T47D (cell line): ENCODE results near the gene GLRB.
"Not testable (repeated sequence)": the region's sequence is repeated elsewhere in the genome, so short reads cannot be mapped to it uniquely, and the experiment has no call there.

Experiments
- DNase-seq, 2 experiments: peaks; one replicate each; pipeline versions ENCODE4 v3.0.0 to v3.0.0-alpha.2; 2011 to 2012; ENCODE audit warnings: low read depth in 1 of 2, low spot score in 1 of 2
- JUND ChIP-seq: IDR thresholded peaks from 2 replicates; pipeline ENCODE4 v1.6.1; 2012; ENCODE audit warnings: low read depth
- in situ Hi-C: cut with HindIII; loops from 2 replicates; pipeline ENCODE4 v1.10.0; 2016; ENCODE audit warnings: low sequenced_read_pairs, low pct_unique_long_range_greater_than_20kb

GLRB gene

GRCh38 chr4:157165935-157166610, 90.1 kb downstream of the GLRB start:
- in situ Hi-C loops = no loop called here
- no peak for DNase-seq
- TF ChIP-seq JUND = no peak

GRCh38 chr4:157170321-157170720, 94.4 kb downstream of the GLRB start:
- in situ Hi-C loops = no loop called here
- DNase-seq = no peak
- TF ChIP-seq JUND = no peak

- in situ Hi-C loops = no loop called here
- no peak for DNase-seq
- TF ChIP-seq JUND = no peak
These were observed 96.1 kb downstream of the GLRB start for GRCh38 chr4:157172011-157172410.

- in situ Hi-C loops = not testable (repeated sequence)
These were observed 104.3 kb downstream of the GLRB start for GRCh38 chr4:157180268-157180667.

GRCh38 chr4:157184300-157184699, 108.3 kb downstream of the GLRB start:
- no peak for TF ChIP-seq JUND
- DNase-seq = no peak
- in situ Hi-C loops = no loop called here

More at GRCh38 chr4:157180268-157180667, 104.3 kb downstream of the GLRB start:
- not testable (repeated sequence) for DNase-seq

GRCh38 chr4:157185363-157185762, 109.4 kb downstream of the GLRB start:
- in situ Hi-C loops = no loop called here
- no peak for TF ChIP-seq JUND
- DNase-seq = no peak

GRCh38 chr4:157195374-157195773, 119.4 kb downstream of the GLRB start:
- no peak for TF ChIP-seq JUND
- in situ Hi-C loops = no loop called here
- DNase-seq = no peak

- in situ Hi-C loops = no loop called here
- no peak for TF ChIP-seq JUND
- DNase-seq = no peak
These were observed 120.1 kb downstream of the GLRB start for GRCh38 chr4:157196046-157196445.

- in situ Hi-C loops = no loop called here
- TF ChIP-seq JUND = no peak
- no peak for DNase-seq
These were observed 128.8 kb downstream of the GLRB start for GRCh38 chr4:157204634-157205244.

GRCh38 chr4:157217708-157218107, 141.8 kb downstream of the GLRB start:
- peak in 1 of 2 experiments; percentile 44 for DNase-seq
- no peak for TF ChIP-seq JUND

GRCh38 chr4:157219711-157220370, 143.9 kb downstream of the GLRB start:
- in situ Hi-C loops = no loop called here
- no peak for DNase-seq
- no peak for TF ChIP-seq JUND

More at GRCh38 chr4:157217708-157218107, 141.8 kb downstream of the GLRB start:
- in situ Hi-C loops = no loop called here

GRCh38 chr4:157220371-157220881, 144.5 kb downstream of the GLRB start, which contains the start of gene GRIA2:
Gene GRIA2, plus strand, starts transcription at chr4:157220728. Its CDS starts 315 bp downstream, at chr4:157221043.
- TF ChIP-seq JUND = no peak
- in situ Hi-C loops = no loop called here
- DNase-seq = peak; percentile 65 to 76

GRCh38 chr4:157221426-157221894, 145.5 kb downstream of the GLRB start:
- no peak for TF ChIP-seq JUND
- in situ Hi-C loops = no loop called here

More at GRCh38 chr4:157221426-157221894, 145.5 kb downstream of the GLRB start:
- DNase-seq = no peak
